HL-60 (cell line): ENCODE results near the gene MND1.
A peak's percentile ranks its signal among the peaks of the same experiment; 100 is the strongest.
"Not testable (repeated sequence)": the region's sequence is repeated elsewhere in the genome, so short reads cannot be mapped to it uniquely, and the experiment has no call there.

ENCODE experiments used
- DNase-seq, 2 experiments: peaks; one replicate each; pipeline ENCODE4 v3.0.0-alpha.2; 2010 to 2020; ENCODE audit warnings: low read depth in 1 of 2, low spot score in 1 of 2
- H3K27ac ChIP-seq: fragments of 250-450 bp; sonication (Bioruptor Pico); replicated peaks from 2 replicates; pipeline ENCODE4 v1.5.1; 2020; ENCODE audit warnings: mild to moderate bottlenecking, moderate library complexity
- H3K27me3 ChIP-seq: fragments of 250-450 bp; sonication (Bioruptor Pico); 2 replicates; pipeline ENCODE4 v1.5.1; 2021; ENCODE audit warnings: mild to moderate bottlenecking, moderate library complexity; ENCODE audit not compliant: insufficient read depth, poor library complexity, severe bottlenecking
- H3K4me3 ChIP-seq: replicated peaks from 2 replicates; pipeline ENCODE4 v1.5.1; 2011; ENCODE audit warnings: mild to moderate bottlenecking, control low read depth, low read length; ENCODE audit not compliant: insufficient read depth
- CTCF ChIP-seq: IDR thresholded peaks from one replicate; pipeline ENCODE4 v1.5.1; 2011; ENCODE audit warnings: low read length, control low read depth, inconsistent platforms; ENCODE audit not compliant: insufficient read depth
- GABPA ChIP-seq: IDR thresholded peaks from 2 replicates; pipeline ENCODE4 v1.6.1; 2012; ENCODE audit warnings: low read depth
- POLR2AphosphoS5 ChIP-seq: IDR thresholded peaks from 2 replicates; pipeline ENCODE4 v1.6.1; 2012; ENCODE audit warnings: low read depth
- REST ChIP-seq: IDR thresholded peaks from 2 replicates; pipeline ENCODE4 v1.6.1; 2012; ENCODE audit warnings: low read depth; ENCODE audit not compliant: insufficient replicate concordance
- SPI1 ChIP-seq: IDR thresholded peaks from 2 replicates; pipeline ENCODE4 v1.6.1; 2012; ENCODE audit warnings: low read depth, mild to moderate bottlenecking, borderline replicate concordance

Gene MND1

GRCh38 chr4:153409412-153409811 lies 64.9 kb downstream of the MND1 start:
- no peaks in the 10 kb centered on the region for H3K27me3 ChIP-seq
- no peak for TF ChIP-seq SPI1
- TF ChIP-seq GABPA = no peak
- no peak for TF ChIP-seq REST
- TF ChIP-seq CTCF = no peak
- no peak for TF ChIP-seq POLR2AphosphoS5
- H3K4me3 ChIP-seq = no peak overlapping the region
- H3K27ac ChIP-seq = no peak overlapping the region
- no peak for DNase-seq

- DNase-seq = peak in 1 of 2 experiments; percentile 16
- Histone ChIP-seq H3K27ac (no peak overlapping the region), H3K27me3 (no peaks in the 10 kb centered on the region), H3K4me3 (no peak overlapping the region)
- TF ChIP-seq GABPA (no peak), SPI1 (no peak), REST (no peak), POLR2AphosphoS5 (no peak), CTCF (no peak)
These were observed 65.5 kb downstream of the MND1 start for GRCh38 chr4:153409924-153410501.

GRCh38 chr4:153413842-153414241 lies 69.4 kb downstream of the MND1 start:
- no peak overlapping the region for H3K27ac ChIP-seq
- H3K27me3 ChIP-seq = no peaks in the 10 kb centered on the region
- DNase-seq = no peak
- TF ChIP-seq REST = no peak
- no peak for TF ChIP-seq GABPA
- no peak for TF ChIP-seq POLR2AphosphoS5
- no peak for TF ChIP-seq SPI1
- TF ChIP-seq CTCF = no peak
- no peak overlapping the region for H3K4me3 ChIP-seq

- H3K27me3 ChIP-seq, H3K27ac ChIP-seq, H3K4me3 ChIP-seq, DNase-seq: not testable (repeated sequence)
These were observed 72.0 kb downstream of the MND1 start for GRCh38 chr4:153416456-153416855.
